CD4-positive, alpha-beta T cell treated with Interleukin-15 for 1 hour (primary cell): ENCODE measurements around the gene C11orf68.

Experiments used
- DNase-seq: peaks from one replicate; pipeline ENCODE4 v3.0.0-alpha.2; 2020

C11orf68 gene

DNA sequence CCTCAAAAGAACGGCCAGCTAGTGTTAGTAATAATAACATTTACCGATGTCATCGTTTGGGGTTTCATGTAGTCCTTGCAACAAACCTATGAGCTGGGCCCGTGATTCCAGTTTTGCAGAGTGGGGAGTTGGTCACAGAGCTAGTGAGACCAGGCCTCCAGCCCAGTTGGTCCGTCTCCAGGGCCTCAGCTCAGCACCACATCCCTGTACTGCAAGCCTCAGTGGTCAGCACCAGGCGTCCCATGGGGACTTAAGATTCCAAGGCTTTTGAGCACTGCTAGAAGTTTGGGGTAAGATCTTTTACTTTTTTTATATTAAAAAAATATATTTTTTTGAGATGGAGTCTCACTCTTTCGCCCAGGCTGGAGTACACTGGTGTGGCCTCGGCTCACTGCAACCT lies 25.3 kb upstream of the C11orf68 start:
- no peak for DNase-seq

DNA sequence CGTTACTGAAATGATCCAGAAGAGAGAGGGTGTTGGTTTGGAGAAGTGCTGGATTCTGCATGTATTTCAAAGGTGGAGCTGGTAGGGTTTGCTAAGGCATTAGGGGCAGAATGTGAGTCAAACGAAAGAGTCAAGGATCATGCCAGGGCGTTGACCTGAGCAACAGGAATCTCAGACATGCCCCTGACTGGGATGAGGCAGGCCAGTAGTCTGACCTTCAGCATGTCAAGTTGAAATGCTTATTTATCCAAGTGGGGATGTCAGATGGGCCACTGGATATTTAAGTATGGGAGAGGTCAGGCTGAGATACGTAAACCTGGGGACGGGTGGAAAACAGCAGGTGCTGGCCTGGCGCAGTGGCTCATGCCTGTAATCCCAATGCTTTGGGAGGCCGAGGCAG lies 23.7 kb upstream of the C11orf68 start:
- no peak for DNase-seq

DNA sequence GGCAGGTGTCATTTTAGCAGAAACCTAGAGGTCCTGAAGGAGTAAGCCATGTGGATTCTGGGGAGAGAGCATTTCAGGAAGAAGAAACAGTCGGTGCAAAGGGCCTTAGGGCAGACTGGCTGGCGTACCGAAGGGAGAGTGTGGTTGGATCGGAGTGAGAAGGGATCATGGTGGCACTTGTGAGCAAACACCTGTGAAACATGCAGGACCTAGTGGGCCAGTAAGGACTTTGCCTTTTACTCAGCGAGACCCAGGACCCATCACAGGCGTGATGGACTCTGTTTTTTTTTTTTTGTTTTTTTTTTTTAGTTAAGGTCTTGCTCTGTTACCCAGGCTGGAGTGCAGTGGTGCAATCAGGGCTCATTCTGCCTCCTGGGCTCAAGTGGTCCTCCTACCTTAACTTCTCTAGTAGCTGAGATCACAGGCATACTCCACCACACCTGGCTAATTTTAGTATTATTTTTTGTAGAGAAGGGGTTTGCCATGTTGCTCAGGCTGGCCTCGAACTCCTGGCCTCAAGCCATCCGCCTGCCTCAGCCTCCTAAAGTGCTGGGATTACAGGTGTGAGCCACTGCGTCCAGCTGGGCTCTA lies 23.0 kb upstream of the C11orf68 start:
- no peak for DNase-seq

DNA sequence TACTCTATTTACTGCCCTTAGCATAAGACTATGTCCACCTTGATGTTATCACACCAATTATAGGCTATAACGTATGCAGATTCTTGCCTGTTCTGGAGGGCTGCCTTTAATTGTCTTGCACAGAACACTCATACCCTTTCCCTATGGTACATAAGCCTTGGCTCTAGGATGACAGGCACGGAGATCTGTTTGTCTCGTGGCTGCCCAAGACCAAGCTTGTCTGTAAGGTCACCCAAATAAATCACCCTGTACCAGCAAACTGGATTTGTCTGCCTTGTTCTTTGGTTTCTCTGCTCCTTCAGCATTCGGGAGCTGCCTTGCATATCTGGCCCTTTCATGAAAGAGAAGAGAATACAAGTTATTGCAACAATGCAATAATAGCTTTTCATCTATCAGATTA lies 18.9 kb upstream of the C11orf68 start:
- no peak for DNase-seq

DNA sequence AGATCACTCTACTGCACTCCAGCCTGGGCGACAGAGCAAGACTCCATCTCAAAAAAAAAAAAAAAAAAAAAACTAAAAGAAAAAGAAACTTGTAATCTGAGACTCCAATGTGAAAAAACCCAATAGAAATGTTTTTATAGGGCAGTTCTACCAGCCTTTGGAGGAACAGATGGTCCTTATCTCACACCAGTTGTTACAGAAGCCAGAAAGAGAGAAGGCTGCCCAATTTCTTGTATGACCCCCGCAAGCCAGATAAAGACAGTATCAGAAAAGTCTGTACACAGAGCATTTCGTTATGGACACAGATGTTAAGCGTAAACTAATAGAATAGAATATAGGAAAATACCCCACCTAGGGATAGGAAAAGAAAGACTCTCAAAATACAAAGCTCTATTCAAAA lies 15.2 kb upstream of the C11orf68 start:
- no peak for DNase-seq

DNA sequence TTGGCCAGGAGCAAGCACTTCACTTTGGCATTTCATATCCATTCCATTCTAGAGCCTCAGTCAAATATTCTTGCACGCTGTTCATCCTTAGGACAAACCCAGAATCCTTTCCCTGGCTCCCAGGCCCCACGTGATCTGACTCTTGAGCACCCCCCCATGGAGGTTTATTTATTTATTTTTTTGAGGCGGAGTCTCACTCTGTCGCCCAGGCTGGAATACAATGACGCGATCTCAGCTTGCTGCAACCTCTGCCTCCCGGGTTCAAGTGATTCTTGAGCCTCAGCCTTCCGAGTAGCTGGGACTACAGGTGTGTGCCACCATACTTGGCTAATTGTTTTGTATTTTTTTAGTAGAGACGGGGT lies 13.7 kb upstream of the C11orf68 start:
- no peak for DNase-seq

DNA sequence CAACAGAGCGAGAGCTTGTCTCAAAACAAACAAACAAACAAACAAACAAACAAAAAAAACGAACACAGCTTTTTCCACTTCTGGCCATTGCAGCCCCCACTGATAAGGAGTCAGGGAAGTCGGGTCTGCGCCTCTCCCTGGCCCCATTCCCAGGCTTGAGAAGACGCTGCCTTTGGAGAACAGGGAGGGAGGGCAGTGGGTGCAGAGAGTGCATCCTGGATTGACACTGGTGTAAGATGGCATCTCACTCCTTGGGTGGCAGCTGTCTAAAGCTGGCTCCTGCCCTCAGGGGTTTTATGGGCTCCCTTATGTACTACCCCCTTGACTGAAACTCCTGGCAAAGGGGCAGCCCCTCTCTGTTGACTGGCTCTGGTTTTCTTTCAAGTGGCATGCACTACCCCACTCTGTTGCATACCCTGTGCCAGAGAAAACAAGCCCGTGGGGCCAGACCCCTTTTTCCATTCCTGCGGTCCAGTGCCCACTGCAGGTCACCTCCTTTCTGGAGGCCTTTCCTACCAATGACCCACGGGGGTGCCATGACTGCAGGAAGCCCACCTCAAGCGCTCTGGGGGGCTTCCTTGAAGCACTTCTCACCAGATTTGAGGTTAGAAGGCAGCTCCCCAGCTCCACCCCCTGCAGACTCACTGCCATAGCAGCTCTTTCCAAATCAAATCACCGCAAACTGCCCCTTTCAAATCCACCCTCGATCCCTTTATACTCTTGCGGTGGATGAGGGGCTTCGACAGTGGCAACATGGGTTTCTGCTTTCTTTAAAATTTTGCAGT lies 13.1 kb upstream of the C11orf68 start:
- no peak for DNase-seq

DNA sequence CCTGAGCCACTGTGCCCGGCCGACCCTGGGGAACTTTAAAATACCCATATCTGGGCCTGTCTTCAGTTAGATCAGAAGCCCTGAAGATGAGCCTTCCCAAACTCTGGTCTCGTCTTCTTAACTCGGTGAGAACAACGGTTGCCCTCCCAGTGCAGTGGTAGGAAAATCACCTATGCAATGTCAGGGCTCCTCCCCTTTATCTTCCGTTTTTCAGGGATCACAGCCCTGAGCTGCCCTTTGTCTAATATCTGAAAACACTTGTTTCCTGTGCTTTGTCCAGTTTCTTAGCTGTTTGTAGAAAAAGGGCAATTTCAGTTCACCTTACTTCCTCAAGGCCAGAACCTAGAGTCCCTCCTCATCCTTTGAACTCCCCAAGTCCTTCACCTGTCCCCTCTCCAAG lies 9.8 kb upstream of the C11orf68 start:
- no peak for DNase-seq

DNA sequence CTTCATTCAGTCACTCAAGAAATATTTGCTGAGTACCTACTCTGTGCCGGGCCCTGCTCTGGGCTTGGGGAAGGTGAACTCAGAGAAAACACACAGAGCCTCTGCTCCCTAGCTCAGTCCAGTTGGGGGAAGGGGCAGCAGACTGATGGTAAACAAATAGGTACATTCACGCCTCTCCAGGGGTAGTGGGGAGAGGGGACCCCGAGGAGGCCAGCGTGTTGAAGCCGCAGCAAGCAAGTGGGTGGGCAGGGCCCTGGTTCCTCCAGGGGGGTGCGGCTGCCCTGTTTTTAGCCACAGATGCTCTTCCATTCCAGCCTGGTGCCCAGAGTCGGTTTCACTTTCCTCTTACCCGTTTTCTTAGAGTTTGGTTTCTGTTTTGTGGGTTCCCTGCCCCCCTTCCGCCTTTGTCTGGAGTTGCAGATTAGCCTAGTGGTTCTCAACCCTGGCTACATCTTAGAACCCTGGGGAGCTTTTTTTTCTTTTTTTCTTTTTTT lies 9.1 kb upstream of the C11orf68 start:
- DNase-seq, result peak; percentile 83

DNA sequence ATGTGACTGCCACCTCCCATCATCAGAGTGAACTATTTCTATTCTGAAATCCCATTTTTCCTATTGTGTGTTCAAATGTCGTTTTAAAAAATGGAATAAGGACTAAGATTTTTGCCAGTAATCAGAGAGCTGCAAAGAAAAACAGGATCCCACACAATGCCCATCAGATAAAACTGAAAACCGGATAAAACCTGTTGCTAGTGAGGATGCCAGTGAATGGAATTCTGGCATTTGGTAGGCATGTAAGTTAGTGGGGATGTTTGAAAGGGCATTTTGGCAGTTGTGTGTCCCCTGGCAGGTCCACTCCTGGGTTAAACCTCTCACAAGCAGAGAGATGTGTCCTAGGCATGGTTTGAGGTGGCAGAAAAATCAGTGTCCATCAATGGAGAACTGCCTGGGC lies 6.5 kb upstream of the C11orf68 start:
- DNase-seq, result no peak

DNA sequence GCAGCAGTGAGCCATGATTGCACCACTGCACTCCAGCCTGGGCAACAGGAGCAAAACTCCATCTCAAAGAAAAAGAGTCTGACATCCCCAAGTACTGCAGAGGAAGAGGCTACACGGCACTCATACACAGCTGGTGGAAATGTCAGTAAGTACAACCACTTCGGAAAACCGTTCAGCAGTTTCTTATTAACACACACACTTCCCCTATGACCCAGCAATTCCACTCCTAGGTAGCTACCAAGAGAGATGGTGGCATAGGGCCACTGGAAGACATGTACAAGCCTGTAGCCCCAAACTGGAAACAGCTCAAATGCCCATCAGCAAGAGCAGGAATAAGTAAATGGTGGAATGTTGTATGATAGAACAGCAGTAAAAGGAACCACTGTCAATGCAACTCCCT lies 3.7 kb upstream of the C11orf68 start:
- no peak for DNase-seq

DNA sequence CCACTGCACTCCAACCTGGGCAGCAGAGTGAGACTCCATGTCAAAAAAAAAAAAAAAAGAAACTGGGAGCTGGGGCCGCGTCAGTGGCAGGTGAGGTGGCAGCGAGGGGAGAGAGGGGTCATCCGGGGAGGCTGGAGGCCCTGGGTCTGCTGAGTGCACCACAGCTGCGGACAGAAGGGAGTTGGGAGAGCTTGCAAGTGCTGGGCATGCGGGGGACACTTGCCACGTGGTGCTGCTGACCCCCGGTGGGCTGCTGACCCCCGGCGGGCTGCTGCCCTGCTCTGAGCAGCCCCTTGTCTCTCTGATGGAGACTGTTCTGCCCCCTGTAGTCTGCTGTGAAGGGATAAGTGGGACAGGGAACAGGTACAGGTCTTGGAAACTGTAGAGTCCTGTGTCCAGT lies 3.0 kb upstream of the C11orf68 start:
- no peak for DNase-seq

DNA sequence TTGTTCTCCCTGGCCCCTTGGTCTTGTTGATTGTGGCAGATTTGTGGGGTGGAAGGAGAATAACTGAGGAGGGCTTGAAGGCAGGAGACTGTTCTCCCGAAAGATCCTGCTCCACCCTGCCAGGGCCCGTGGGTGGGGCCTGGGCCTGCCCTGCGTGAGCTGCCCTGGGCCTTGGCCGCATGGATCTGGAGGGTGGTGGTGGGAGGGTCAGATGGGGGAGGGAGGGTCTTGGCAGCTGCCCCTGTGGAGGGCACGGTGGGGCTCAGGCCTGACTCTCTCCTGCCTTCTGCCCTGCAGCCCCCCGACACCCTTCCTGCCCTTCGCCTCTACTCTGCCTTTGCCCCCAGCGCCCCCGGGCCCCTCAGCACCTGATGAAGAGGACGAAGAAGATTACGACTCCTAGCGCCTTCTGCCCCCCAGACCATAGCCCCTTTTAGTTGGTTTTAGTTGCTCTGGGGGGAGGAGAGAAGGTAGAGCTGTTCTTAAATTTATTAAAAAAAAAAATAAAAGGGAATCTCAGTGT lies 2.2 kb upstream of the C11orf68 start:
- no peak for DNase-seq

DNA sequence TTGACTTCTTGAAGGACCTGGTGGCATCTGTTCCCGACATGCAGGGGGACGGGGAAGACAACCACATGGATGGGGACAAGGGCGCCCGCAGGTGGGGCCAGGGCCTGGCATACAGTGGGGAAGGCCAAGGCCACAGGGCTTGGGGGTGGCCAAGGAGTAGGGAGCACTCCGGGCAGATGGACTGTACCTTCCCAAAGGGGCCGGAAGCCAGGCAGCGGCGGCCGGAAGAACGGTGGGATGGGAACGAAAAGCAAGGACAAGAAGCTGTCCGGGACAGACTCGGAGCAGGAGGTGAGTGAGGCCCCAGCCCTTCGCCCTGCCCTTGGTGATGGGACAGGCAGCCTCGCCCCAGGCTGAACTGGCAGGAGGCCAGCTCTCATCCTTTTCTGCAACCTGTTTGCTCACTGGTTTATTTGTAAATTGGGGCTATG lies 1.5 kb upstream of the C11orf68 start:
- DNase-seq, result no peak

DNA sequence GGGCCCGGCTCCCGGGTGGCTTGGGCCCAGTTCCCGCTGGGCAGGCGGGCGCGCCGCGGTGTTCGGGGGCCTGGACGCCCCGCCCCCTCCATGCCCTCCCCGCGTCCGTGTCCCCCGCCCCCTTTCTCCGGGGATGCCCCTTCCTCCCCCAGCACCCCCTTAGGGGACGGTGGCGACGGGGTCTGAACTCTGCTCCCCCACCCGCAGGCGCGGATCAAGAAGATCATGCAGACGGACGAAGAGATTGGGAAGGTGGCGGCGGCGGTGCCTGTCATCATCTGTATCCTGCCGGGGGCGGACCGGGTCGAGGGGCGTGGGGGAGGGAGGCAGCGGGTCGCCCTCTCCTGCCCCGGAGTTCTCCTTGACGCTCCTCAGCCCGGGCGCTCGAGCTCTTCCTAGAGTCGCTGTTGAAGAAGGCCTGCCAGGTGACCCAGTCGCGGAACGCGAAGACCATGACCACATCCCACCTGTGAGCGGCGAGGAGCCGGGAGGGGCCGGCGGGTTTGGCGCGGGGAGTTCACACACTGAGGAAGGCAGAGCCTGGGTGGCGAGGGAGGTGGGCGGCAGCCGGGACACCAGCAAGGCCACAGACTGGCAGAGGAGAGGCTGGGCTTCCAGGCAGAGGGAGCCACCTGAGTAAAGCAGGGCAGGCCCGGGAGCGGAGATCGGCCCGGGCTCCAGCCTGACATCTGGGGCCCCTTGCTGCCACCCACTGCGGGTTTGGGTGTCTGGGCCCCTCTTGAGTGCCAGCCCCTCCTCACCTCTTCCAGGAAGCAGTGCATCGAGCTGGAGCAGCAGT lies 910 bp upstream of the C11orf68 start:
- peak; percentile 66 for DNase-seq

DNA sequence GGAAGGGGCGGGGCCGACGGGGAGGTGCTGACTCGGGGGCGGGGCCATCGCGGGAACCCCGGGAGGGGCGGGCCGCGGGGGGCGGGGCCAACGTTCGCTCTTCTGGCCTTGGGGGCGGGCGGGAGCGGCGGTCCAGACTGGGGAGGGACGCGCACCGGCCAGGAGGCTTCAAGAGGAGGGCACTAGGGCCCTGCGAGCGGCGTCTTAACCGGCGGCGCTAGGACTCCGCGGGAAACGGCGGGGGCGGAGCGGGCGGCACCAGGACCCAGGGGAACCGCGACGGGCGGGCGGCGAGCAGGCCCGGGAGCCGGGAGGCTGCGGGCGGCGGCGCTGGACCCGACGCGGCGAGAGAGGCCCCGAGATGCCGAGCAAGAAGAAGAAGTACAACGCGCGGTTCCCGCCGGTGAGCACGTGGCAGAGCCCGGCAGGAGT lies 295 bp upstream of the C11orf68 start, which contains the start of gene DRAP1:
Gene DRAP1 (plus strand): TSS at position 286 of the 432 bp plus-strand sequence. CDS start 76 bp downstream, at position 362.
- peak; percentile 99 for DNase-seq

DNA sequence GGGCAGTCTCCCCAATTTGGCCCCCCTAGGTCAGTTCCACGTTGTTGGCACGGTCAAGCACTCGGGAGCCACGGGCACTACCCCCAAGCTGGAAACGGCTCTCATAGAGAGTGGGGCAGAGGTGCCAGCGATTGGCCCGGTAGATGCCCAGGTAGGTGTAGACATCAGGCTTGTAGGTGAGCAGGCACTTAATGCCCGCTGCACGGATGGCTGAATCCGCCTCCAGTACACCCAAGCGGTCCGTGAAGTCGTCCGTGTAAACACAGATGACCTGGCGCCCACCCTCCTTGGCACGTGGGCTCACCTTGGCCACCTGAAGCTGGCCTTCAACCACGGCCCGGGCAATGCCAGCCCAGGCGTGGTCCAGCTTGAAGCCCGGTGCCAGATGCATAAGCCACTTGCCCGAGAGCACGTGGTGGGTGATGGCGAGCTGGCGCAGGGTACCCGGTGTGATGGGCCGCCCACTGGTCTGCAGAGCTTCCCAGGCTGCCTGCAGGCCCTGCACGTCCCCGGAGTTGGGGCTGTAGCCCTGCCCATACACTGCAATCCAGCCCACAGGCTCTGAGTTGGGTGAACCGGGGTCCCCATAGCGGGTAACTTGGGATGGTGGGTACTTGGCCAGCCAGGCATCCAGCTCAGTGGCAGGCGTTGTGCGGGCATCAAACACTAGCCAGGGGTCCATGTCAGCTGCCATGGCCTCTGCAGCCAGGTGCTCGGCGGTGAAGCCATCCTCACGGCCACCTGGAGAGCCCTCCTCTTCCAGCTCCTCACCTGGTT lies 1.2 kb downstream of the C11orf68 start:
- DNase-seq, result no peak

DNA sequence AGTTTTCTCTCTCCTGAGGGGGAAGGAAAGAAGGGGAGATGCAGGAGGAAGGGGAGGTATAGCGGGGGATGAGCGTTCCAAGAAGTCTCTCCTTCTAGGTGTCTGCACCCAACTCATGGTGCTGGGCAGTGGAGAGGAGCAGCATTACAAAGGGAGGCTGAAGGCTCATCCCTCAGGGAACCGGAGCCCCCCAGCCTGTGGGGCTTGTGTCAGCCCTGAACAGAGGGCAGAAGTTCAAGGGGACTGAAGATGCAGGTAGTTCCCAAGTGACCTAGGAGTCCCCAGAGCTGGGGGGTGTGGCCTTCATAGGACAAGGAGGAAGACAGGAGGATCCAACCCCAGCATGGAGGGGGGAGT lies 1.8 kb downstream of the C11orf68 start:
- no peak for DNase-seq

DNA sequence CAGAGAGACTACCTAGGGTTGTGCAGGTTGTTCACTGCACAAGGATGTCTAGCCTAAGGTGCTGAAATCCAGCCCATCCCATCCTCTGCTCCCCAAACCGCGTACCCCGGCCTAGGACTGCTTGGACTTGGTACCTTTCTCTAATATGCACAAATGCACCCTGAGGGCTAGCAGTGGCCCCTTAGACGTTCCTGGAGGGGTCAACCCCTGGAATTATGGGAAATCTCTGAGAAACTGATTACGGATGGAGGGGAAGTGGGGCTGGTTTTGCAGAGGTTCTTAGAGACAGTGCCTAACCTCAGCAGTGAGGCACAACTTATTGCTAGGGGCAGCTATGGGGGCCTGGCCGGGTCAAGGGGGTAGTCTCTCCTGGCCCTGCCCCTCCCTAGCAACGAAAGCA lies 2.5 kb downstream of the C11orf68 start:
- no peak for DNase-seq

DNA sequence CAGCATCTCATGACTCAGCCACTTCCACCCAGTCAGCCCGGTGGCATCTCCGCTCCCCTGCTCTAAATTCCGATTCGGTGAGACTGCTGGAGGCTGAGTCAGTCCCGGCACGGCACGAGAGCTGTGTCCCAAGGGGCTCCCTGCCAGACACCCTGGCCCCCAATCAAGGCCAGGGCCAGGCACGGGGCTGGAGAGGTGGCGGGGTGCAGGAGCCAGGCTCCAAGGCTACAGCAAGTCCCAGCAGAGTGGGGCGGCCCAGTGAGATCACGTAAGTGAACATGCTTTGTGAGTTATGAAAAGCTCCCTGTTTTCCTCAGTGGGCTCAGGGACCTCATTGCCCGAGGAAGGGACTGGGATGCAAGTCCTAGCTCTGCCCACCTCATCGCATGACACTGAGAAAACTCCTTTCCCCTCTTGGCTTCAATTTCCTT lies 3.0 kb downstream of the C11orf68 start:
- peak; percentile 60 for DNase-seq

DNA sequence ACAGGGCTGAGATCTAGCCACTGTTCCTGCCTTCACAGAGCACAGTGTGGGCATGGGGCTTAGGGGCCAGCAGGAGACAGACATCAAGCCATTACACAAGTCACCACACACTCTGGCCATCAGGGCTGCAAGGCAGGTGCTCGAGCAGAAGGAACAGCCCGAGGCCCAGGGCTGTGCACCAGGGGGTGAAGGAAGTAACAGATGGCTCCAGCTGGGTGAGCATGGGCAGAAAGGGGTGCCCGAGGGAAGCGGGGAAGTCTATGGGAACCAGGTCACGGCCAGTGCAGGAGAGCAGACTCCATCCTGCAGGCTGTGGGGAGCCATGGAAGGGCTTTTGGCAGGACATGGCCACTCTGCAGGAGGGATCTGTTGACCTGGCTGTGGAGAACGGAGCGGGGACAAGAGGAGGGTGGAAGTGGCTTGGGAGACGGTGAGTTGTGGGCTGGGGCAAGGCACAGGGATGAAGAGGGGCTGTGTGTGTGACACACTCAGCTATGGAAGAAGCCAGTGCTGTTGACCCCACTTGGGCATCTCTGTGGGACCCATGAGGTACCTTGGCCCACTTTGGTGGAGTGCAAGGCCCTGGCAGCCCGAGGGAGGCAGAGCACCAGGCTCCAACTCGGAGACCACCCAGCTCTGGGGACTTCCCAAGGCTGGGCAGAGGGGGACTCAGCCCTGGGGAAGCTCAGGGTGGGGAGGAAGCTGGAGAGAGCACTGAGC lies 3.6 kb downstream of the C11orf68 start:
- no peak for DNase-seq

DNA sequence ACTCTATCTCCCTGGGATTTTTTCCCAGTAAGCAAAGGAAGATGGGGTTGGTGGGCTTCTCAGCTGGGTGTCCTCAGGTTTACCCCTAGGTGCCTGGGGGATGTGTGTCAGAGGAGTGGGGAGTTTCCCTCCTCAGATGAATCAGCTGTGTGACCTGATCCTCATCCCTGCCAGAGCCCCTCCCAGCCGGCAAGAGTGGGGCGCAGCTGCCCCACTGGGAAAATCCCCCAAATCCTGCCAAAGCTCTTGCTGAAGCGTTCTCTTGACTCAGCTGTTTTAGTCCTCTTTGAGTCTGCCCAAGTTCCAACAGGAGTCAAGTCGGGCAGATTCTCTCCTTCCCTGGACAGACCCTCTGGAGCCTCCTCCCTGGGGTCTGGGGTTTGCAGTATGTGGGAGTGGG lies 6.0 kb downstream of the C11orf68 start:
- DNase-seq, result no peak
